Hippocampal formation (tissue), 2 donors: Measurements from ENCODE around the gene WAPL.
"Not testable (repeated sequence)": the region's sequence is repeated elsewhere in the genome, so short reads cannot be mapped to it uniquely, and the experiment has no call there.

Source experiments
- DNase-seq, 2 donors: peaks; one replicate each; lab custom pipeline; 2025; lab: John Stamatoyannopoulos, UW

The WAPL gene, protein sequence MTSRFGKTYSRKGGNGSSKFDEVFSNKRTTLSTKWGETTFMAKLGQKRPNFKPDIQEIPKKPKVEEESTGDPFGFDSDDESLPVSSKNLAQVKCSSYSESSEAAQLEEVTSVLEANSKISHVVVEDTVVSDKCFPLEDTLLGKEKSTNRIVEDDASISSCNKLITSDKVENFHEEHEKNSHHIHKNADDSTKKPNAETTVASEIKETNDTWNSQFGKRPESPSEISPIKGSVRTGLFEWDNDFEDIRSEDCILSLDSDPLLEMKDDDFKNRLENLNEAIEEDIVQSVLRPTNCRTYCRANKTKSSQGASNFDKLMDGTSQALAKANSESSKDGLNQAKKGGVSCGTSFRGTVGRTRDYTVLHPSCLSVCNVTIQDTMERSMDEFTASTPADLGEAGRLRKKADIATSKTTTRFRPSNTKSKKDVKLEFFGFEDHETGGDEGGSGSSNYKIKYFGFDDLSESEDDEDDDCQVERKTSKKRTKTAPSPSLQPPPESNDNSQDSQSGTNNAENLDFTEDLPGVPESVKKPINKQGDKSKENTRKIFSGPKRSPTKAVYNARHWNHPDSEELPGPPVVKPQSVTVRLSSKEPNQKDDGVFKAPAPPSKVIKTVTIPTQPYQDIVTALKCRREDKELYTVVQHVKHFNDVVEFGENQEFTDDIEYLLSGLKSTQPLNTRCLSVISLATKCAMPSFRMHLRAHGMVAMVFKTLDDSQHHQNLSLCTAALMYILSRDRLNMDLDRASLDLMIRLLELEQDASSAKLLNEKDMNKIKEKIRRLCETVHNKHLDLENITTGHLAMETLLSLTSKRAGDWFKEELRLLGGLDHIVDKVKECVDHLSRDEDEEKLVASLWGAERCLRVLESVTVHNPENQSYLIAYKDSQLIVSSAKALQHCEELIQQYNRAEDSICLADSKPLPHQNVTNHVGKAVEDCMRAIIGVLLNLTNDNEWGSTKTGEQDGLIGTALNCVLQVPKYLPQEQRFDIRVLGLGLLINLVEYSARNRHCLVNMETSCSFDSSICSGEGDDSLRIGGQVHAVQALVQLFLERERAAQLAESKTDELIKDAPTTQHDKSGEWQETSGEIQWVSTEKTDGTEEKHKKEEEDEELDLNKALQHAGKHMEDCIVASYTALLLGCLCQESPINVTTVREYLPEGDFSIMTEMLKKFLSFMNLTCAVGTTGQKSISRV (N-terminal part only)

GRCh38 chr10:86521678-86522509, at the start of gene WAPL:
Gene WAPL (minus strand): TSS chr10:86521792. CDS start chr10:86518069, 3,723 bp downstream.
- DNase-seq: peak; percentile 93 to 94

DNA sequence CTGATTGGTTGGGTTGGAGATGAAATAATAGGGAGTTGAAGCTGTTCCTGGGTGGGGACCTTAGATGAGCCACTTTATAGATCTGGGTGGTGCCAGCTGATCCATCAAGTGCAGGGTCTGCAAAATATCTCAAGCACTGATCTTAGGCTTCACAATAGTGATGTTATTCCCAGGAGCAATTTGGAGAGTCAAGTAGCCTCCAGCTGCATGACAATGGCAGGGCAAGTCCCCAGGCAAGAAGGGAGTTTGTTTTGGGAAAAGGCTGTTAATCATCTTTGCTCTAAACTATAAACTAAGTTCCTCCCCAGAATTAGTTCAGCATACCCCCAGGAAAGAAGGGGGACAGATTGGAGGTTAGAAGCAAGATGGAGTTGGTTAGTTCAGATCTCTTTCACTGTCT, 47.7 kb upstream of the WAPL start:
- DNase-seq: no peak

DNA sequence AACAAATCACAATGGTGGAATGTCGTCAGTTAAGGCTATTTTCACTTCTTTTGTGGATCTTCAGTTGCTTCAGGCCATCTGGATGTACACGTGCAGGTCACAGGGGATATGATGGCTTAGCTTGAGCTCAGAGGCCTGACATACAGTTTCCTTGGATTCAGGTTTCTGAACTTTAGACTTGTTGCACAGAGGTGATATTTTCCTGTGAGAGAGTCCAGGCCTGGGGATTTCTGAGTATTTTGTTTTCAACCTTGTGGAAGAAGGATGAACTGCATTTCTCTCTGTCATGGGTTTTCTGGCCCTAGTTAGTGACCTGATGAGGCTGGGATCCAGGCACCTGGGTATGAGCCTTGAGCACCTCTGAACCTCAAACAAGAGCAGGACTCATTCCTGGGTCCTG, 44.9 kb upstream of the WAPL start:
- DNase-seq: not testable (repeated sequence)

DNA sequence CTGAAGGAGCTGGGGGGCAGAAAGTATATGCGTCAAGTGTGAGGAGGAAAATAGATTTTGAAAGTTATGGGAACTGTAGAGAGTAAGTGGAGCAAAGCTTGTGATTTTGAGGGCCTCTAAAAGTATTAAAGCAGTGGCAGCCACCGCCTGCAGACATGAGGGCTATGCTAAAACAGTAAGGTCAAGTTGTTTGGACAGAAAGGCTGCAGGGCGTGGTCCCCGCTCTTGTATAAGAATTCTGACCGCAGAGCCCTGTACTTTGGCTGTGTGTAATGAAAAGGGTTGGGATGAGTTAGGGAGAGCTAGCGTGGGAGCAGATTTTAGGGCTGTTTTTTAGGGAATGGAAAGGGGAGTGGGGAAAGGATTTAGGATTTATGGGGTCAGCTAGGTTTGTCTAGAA, 41.7 kb upstream of the WAPL start:
- DNase-seq: not testable (repeated sequence)

- DNase-seq: not testable (repeated sequence)
Measured at GRCh38 chr10:86558695-86559094, 37.1 kb upstream of the WAPL start.

GRCh38 chr10:86556933-86557649, 35.5 kb upstream of the WAPL start:
- no peak for DNase-seq

- no peak for DNase-seq
Measured at GRCh38 chr10:86556532-86556931, 34.9 kb upstream of the WAPL start.

DNA sequence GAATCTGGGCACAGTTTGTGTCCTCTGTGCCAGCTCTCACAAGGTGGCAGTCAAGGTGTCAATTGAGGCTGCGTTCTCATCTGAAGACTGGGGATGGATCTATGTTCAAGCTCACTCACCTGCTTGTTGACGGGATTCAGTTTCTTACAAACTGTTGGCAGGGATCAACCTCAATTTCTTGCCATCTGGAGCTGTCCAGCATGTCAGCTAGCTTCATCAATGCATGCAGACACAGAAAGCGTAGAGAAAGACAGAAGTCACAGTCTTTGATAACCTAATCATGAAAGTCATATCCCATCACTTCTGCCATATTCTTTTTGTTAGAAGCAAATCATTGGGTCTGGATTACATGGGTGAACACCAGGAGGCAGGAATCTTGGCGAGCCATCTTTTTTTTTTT, 32.0 kb upstream of the WAPL start:
- DNase-seq: no peak

GRCh38 chr10:86553213-86553612, 31.6 kb upstream of the WAPL start:
- no peak for DNase-seq

DNA sequence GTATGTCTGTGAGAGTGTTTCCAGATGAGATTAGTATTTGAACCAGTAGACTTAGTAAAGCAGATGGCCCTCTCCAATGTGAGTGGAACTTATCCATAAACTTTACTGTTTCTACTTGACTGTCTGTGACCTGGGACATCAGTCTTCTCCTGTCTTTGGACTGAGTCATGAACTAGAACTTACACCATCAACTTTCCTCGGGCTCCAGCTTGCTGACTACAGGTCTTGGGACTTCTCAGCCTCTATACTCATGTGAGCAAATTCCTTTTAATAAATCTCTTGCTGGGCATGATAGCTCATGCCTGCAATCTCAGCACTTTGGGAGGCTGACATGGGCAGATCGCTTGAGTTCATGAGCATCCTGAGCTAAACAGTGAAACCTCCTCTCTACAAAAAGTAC, 25.7 kb upstream of the WAPL start:
- DNase-seq: no peak

GRCh38 chr10:86545101-86545500, 23.5 kb upstream of the WAPL start:
- no peak for DNase-seq

- no peak for DNase-seq
Measured at GRCh38 chr10:86540016-86540415, 18.4 kb upstream of the WAPL start.

GRCh38 chr10:86538547-86538946, 17.0 kb upstream of the WAPL start:
- DNase-seq: no peak

DNA sequence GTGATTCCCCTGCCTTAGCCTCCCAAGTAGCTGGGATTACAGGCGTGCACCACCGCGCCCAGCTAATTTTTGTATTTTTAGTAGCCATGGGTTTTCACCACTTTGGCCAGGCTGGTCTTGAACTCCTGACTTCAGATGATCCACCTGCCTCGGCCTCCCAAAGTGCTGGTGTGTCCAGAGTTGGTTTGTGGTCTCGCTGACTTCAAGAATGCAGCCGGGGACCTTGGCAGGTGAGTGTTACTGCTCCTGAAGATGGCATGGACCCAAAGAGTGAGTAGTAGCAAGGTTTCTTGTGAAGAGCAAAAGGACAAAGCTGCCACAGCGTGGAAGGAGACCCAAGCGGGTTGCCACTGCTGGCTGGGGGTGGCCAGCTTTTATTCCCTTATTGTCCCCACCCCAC, 16.4 kb upstream of the WAPL start:
- DNase-seq: not testable (repeated sequence)

DNA sequence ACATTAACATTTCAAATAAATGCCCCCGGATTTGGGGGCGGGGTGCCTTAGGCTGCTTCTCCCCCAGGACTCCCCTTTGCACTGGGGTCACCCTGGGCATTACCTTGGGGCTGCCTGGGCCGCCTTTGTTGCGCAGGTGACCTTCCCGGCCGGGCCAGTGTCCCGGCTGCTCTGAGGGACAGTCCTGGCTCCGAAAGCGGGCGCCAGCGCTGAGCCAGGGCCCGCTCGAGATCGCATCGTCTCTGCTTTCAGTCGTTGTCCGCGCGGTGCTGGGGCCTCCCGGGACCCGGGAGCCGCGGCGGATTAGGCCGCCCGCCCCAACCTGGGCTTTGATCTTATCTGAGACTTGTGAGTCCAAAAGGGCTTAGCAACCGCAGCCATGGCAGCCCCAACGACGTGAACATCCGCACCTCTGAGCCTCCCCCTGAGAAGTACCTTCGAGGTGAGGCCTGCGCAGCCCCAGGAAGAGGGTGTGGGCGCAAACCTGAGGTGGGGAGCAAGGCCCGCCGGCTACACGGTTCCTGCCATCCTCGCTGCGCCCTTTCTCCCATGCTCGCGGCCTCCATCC, 14.8 kb upstream of the WAPL start:
- no peak for DNase-seq

DNA sequence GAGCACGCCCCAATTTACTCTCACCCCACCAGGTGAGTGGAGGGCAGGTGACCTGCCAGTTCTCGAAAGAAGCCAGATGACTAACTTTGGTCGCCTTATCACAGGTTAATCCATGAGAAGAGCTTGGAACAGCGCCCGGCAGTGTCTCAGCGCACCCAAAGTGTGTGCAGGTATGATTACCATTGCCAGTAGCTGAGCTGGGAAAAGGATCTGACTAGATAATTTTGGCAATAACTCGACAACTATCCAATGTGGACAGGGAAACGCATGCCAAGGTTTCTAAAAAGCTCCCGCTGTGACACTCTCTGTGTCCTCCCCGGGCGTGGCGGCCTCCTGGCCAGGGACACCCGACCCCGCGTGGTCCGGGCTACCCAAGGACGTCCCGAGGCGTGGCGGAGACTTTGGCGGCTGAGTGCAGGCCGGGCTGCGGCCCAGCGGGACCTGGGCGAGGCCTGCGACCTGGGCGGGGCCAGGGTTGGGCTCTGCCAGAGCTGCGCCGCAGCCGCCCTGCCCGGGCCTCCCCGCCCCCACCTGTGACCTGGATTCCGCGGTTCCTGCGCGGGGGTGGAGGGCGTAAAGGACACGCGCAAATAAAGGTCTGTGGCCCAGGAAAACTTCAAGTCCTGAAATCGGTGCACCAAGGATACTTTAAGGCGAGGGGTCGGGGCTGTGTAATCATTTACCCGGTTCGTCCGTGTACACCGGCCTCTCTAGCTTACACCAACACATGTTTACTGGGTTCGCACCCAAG, 13.7 kb upstream of the WAPL start:
- DNase-seq: peak in 1 of 2 donors; percentile 20

- no peak for DNase-seq
Measured at GRCh38 chr10:86533328-86533727, 11.7 kb upstream of the WAPL start.

- DNase-seq: not testable (repeated sequence)
Measured at GRCh38 chr10:86528736-86529135, 7.1 kb upstream of the WAPL start.

DNA sequence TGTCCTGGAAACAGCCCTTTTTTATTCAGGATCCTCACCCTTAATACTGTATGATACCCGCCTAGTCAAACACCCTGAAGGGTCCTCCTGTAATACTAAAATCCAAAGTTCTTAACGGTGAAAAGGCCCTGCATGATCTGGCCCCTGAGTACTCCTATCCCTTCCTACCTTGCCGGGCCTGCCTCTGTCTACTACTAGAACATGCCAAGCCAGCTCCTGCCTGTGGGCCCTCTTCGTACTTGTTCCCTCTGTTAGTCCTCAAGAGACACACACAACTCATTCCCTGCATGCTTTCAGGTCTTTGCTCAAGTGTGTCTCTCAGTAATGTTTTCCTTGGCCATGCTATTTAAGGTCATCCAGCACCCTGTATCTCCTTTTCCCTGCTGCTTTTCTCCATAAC, 5.0 kb upstream of the WAPL start:
- no peak for DNase-seq

DNA sequence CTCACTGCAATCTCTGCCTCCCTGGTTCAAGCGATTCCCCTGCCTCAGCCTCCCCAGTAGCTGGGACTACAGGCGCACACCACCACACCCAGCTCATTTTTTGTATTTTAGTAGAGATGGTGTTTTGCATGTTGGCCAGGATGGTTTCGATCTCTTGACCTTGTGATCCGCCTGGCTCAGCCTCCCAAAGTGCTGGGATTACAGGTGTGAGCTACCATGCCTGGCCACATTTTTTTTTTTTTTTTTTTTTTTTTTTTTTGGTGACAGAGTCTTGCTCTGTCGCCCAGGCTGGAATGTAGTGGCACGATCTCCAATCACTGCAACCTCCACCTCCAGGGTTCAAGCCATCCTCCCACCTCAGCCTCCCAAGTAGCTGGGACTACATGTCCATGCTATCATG, 4.1 kb upstream of the WAPL start:
- DNase-seq: not testable (repeated sequence)
